Parathyroid adenoma (tissue), 2 donors: ENCODE results near the gene NANOS2.
A peak's percentile ranks its signal among the peaks of the same experiment; 100 is the strongest.

ENCODE experiments used
- H2AFZ ChIP-seq: fragments of 300-600 bp; sonication (generic); one replicate; pipeline ENCODE4 v1.7.0; 2017; ENCODE audit warnings: antibody characterized with exemption, mild to moderate bottlenecking
- H3K27ac ChIP-seq: fragments of 300-600 bp; sonication (generic); one replicate; pipeline ENCODE4 v1.7.0; 2017
- H3K27me3 ChIP-seq: fragments of 300-600 bp; sonication (generic); one replicate; pipeline ENCODE4 v1.7.0; 2017; ENCODE audit warnings: low read length; ENCODE audit not compliant: control insufficient read depth, insufficient read depth
- H3K36me3 ChIP-seq: fragments of 300-600 bp; sonication (generic); one replicate; pipeline ENCODE4 v1.7.0; 2017; ENCODE audit warnings: low read length; ENCODE audit not compliant: control insufficient read depth, insufficient read depth
- H3K4me1 ChIP-seq: fragments of 300-600 bp; sonication (generic); one replicate; pipeline ENCODE4 v1.7.0; 2017; ENCODE audit warnings: control low read depth
- H3K4me2 ChIP-seq: fragments of 300-600 bp; sonication (generic); one replicate; pipeline ENCODE4 v1.7.0; 2017; ENCODE audit warnings: low read length
- H3K4me3 ChIP-seq: fragments of 300-600 bp; sonication (generic); one replicate; pipeline ENCODE4 v1.7.0; 2017; ENCODE audit warnings: low read depth, low read length
- H3K79me2 ChIP-seq: fragments of 300-600 bp; sonication (generic); one replicate; pipeline ENCODE4 v1.7.0; 2017; ENCODE audit warnings: control low read depth
- H3K9ac ChIP-seq: fragments of 300-600 bp; sonication (generic); one replicate; pipeline ENCODE4 v1.7.0; 2017; ENCODE audit warnings: mild to moderate bottlenecking
- H3K9me3 ChIP-seq: fragments of 300-600 bp; sonication (generic); one replicate; pipeline ENCODE4 v1.7.0; 2017; ENCODE audit warnings: low read length; ENCODE audit not compliant: control insufficient read depth
- TF ChIP-seq, protein P1 (sequence below): fragments of 300-600 bp; sonication (generic); IDR thresholded peaks from one replicate; pipeline ENCODE4 v1.7.0; 2017; ENCODE audit warnings: antibody characterized with exemption, mild to moderate bottlenecking
- donor health status: primary hyperparathyroidism.

Gene NANOS2

DNA sequence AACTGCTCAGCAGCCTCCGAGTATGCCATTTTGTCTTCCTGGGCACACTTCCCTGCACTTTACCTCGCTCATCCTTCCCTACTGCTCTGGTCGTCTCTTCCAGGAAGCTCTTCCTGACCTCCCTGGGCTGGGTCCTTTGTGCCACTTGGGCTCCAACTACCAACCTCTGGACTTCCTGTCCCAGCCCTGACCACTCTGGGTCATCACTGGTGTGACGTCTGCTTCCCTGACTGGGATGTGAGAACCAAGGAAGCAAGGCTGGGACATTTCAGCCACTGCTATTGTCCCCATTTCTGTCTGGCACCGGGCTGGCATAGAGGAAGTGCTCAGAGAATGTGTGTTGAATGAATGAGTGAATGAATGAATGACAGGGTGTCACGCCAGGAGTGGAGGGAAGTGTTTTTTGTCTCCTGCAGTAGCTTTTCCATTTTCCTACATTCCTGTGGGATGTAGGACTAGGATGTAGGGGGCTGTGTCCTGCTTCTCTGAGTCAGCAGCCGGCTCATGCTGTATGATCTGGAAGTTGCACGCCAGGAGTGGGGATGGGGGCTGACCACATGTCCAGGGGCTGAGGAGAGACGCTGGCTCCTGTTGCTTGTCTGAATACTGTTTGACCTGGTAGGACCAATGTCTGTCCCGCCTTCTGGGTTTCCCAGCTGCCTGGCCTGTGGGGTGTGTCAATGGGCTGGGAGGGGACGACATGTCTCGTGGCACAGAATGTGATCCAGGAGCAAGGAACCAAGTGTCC is 44.4 kb upstream of the NANOS2 start:
- Histone ChIP-seq H3K27me3 (no peaks in the 10 kb centered on the region), H3K9ac (no peak overlapping the region), H3K36me3 (no peaks in the 10 kb centered on the region), H2AFZ (no peak overlapping the region), H3K4me3 (no peak overlapping the region), H3K4me2 (no peak overlapping the region), H3K9me3 (no peaks in the 10 kb centered on the region), H3K79me2 (no peaks in the 10 kb centered on the region), H3K4me1 (no peaks in the 10 kb centered on the region), H3K27ac (peak overlapping the region; percentile 61)
- TF ChIP-seq, protein P1, sequence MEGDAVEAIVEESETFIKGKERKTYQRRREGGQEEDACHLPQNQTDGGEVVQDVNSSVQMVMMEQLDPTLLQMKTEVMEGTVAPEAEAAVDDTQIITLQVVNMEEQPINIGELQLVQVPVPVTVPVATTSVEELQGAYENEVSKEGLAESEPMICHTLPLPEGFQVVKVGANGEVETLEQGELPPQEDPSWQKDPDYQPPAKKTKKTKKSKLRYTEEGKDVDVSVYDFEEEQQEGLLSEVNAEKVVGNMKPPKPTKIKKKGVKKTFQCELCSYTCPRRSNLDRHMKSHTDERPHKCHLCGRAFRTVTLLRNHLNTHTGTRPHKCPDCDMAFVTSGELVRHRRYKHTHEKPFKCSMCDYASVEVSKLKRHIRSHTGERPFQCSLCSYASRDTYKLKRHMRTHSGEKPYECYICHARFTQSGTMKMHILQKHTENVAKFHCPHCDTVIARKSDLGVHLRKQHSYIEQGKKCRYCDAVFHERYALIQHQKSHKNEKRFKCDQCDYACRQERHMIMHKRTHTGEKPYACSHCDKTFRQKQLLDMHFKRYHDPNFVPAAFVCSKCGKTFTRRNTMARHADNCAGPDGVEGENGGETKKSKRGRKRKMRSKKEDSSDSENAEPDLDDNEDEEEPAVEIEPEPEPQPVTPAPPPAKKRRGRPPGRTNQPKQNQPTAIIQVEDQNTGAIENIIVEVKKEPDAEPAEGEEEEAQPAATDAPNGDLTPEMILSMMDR: no peak

DNA sequence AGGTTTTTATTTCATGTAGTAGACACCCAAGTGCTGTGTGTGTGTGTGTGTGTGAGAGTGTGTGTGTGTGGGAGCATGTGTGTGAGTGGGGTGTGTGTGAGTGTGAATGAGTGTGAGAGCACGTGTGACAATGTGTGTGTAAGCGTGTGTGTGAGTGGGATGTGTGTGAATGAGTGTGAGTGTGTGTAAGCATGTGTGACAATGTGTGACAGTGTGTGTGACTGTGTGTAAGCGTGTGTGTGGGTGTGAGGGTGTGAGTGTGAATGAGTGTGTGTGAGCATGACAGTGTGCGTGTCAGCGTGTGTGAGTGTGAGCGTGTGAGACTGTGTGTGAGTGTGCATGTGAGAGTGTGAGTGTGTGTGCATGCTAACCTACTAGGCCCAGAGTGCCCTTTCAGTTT is 43.7 kb upstream of the NANOS2 start:
- Histone ChIP-seq H3K4me3 (no peak overlapping the region), H3K36me3 (no peaks in the 10 kb centered on the region), H3K27ac (no peak overlapping the region), H2AFZ (no peak overlapping the region), H3K9me3 (no peaks in the 10 kb centered on the region), H3K4me2 (no peak overlapping the region), H3K79me2 (no peaks in the 10 kb centered on the region), H3K4me1 (peaks cover 6% of the 10 kb centered on the region), H3K27me3 (no peaks in the 10 kb centered on the region), H3K9ac (no peak overlapping the region)
- TF ChIP-seq, protein P1: no peak

DNA sequence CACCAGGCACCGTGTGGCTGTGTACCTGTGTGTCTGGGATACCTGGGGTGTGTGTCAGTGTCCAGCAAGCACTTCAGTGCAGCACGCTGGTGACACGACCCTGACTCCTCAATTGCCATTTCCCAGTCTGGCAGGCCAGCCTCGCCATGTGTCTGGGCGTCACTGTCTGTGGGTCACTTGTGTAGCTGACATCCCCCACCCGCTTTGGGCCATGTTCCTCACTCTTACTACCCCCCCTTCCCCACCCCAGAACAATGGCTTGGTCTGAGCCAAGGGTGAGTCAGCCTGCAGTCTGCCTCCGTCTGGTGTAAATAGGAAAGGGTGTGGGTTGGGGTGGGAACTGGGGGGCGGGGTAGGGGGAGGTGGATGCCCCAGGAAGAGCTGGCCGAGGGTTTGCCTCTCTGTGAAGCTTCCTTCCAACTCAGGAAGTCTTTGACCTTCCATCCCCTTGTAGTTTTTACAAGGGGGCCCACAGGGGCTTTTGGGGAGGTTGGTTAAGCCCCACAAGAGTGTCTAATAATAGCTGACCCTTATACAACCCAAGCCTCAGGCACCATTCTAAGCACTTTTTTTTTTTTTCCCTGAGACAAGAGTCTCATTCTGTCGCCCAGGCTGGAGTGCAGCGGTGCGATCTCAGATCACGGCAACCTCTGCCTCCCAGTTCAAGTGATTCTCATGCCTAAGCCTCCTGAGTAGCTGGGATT is 41.5 kb upstream of the NANOS2 start:
- H3K4me2 ChIP-seq: no peak overlapping the region
- peaks cover 8% of the 10 kb centered on the region for H3K4me1 ChIP-seq
- H3K9me3 ChIP-seq: no peaks in the 10 kb centered on the region
- no peak overlapping the region for H3K9ac ChIP-seq
- H3K27ac ChIP-seq: no peak overlapping the region
- TF ChIP-seq, protein P1: no peak
- H3K79me2 ChIP-seq: no peaks in the 10 kb centered on the region
- H3K27me3 ChIP-seq: no peaks in the 10 kb centered on the region
- H3K36me3 ChIP-seq: no peaks in the 10 kb centered on the region
- H2AFZ ChIP-seq: no peak overlapping the region
- H3K4me3 ChIP-seq: no peak overlapping the region

DNA sequence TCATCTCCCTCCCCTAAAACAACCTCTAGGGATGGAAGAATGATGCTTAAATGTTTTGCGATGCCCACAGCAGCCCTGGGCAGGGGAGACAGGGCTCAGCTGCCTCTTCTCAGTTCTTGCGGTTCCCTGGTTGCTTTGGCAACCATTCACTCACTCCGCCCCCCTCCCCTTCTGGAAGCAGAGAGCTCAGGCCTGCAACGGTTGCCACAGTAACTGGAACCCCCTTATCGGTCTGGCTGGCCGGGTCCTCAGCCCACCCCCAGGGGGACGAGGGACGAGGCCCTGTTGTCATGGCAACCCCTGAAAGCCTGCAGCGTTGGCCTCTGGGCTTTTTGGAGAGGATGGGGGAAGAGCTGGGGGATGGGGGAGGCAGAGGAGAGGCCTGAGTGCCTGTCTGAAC is 39.6 kb upstream of the NANOS2 start:
- TF ChIP-seq, protein P1: no peak
- Histone ChIP-seq H3K9ac (no peak overlapping the region), H3K36me3 (no peaks in the 10 kb centered on the region), H3K27me3 (no peaks in the 10 kb centered on the region), H3K4me3 (no peak overlapping the region), H3K4me2 (no peak overlapping the region), H2AFZ (no peak overlapping the region), H3K79me2 (no peaks in the 10 kb centered on the region), H3K9me3 (no peaks in the 10 kb centered on the region), H3K4me1 (peaks cover 8% of the 10 kb centered on the region), H3K27ac (no peak overlapping the region)
